ENCODE measurements around the gene PRG3. TPM values are rescaled to one million over a fixed set of nuclear protein-coding genes. Genes with fewer than 3 reads are reported as not detected.

Gene PRG3
- total and polyA plus RNA-seq, 9 donors: not detected

GRCh38 chr11:57375490-57375889 is 5.5 kb downstream of the PRG3 start:
- TF ChIP-seq EP300 (IDR thresholded peaks at IDR 0.05) (no peak), POLR2A (IDR thresholded peaks at IDR 0.05) (no peak), CTCF (IDR thresholded peaks at IDR 0.05) (no peak)
- 64 to 79% (median 71%) methylated on average over 2 of the region's 2 CpGs for WGBS, 3 donors
- H3K4me1 ChIP-seq (ENCODE audit: insufficient read depth): no peaks in the 10 kb centered on the region
- DNase-seq: no peak
- no peaks in the 10 kb centered on the region for H3K36me3 ChIP-seq
- H3K4me3 ChIP-seq: no peak overlapping the region
- intact Hi-C loops (cut with DNase I): no loop called here
- no peak overlapping the region for H3K27ac ChIP-seq
- H3K27me3 ChIP-seq: no peaks in the 10 kb centered on the region
- no peaks in the 10 kb centered on the region for H3K9me3 ChIP-seq

GRCh38 chr11:57374966-57375365 is 6.0 kb downstream of the PRG3 start:
- WGBS, 3 donors: 83 to 93% (median 89%) methylated on average over 3 of the region's 3 CpGs
- Histone ChIP-seq H3K4me1 (ENCODE audit: insufficient read depth) (no peaks in the 10 kb centered on the region), H3K27ac (no peak overlapping the region), H3K4me3 (no peak overlapping the region), H3K9me3 (no peaks in the 10 kb centered on the region), H3K27me3 (no peaks in the 10 kb centered on the region), H3K36me3 (no peaks in the 10 kb centered on the region)
- intact Hi-C loops (cut with DNase I): no loop called here
- TF ChIP-seq POLR2A (IDR thresholded peaks at IDR 0.05) (no peak), CTCF (IDR thresholded peaks at IDR 0.05) (no peak), EP300 (IDR thresholded peaks at IDR 0.05) (no peak)
- no peak for DNase-seq

- Histone ChIP-seq H3K9me3 (no peaks in the 10 kb centered on the region), H3K36me3 (no peaks in the 10 kb centered on the region), H3K4me1 (ENCODE audit: insufficient read depth) (no peaks in the 10 kb centered on the region), H3K27me3 (no peaks in the 10 kb centered on the region), H3K27ac (no peak overlapping the region), H3K4me3 (no peak overlapping the region)
- DNase-seq: no peak
- WGBS, 3 donors: 24 to 32% (median 29%) methylated on average over 3 of the region's 3 CpGs
- intact Hi-C loops (cut with DNase I): no loop called here
- TF ChIP-seq EP300 (IDR thresholded peaks at IDR 0.05) (no peak), POLR2A (IDR thresholded peaks at IDR 0.05) (no peak), CTCF (IDR thresholded peaks at IDR 0.05) (no peak)
Measured at GRCh38 chr11:57373146-57373545, 7.8 kb downstream of the PRG3 start.

GRCh38 chr11:57370941-57371340 is 10.0 kb downstream of the PRG3 start:
- intact Hi-C loops (cut with DNase I): no loop called here
- no peaks in the 10 kb centered on the region for H3K36me3 ChIP-seq
- no peak for TF ChIP-seq POLR2A (IDR thresholded peaks at IDR 0.05)
- TF ChIP-seq EP300 (IDR thresholded peaks at IDR 0.05): no peak
- no peak for TF ChIP-seq CTCF (IDR thresholded peaks at IDR 0.05)
- no peak overlapping the region for H3K4me3 ChIP-seq
- H3K9me3 ChIP-seq: no peaks in the 10 kb centered on the region
- H3K4me1 ChIP-seq (ENCODE audit: insufficient read depth): no peaks in the 10 kb centered on the region
- H3K27ac ChIP-seq: no peak overlapping the region
- H3K27me3 ChIP-seq: no peaks in the 10 kb centered on the region
- no peak for DNase-seq

- TF ChIP-seq EP300 (IDR thresholded peaks at IDR 0.05) (no peak), POLR2A (IDR thresholded peaks at IDR 0.05) (no peak), CTCF (IDR thresholded peaks at IDR 0.05) (no peak)
- H3K4me1 ChIP-seq (ENCODE audit: insufficient read depth): no peaks in the 10 kb centered on the region
- no peak for DNase-seq
- WGBS, 3 donors: 80 to 91% (median 84%) methylated on average over 7 of the region's 7 CpGs
- no peaks in the 10 kb centered on the region for H3K27me3 ChIP-seq
- H3K36me3 ChIP-seq: no peaks in the 10 kb centered on the region
- H3K27ac ChIP-seq: no peak overlapping the region
- H3K9me3 ChIP-seq: no peaks in the 10 kb centered on the region
- intact Hi-C loops (cut with DNase I): no loop called here
- H3K4me3 ChIP-seq: no peak overlapping the region
Measured at GRCh38 chr11:57370251-57370650, 10.7 kb downstream of the PRG3 start.
